Mesothelial cell of epicardium (in vitro differentiated cells): ENCODE results near the gene TBC1D17. TPM values are rescaled to one million over a fixed set of nuclear protein-coding genes. Genes with fewer than 3 reads are reported as not detected.

ENCODE experiments used
- DNase-seq, 2 experiments: peaks; one replicate each; pipeline ENCODE4 v3.0.0; 2021; ENCODE audit warnings: low spot score in 2 of 2; ENCODE audit not compliant: unreplicated experiment in 2 of 2
- H3K27ac Mint-ChIP-seq: 2 replicates; pipeline ENCODE4 v1.8.0; 2021; ENCODE audit warnings: mixed read lengths
- H3K27me3 Mint-ChIP-seq: 2 replicates; pipeline ENCODE4 v1.8.0; 2021; ENCODE audit warnings: low read depth, mixed read lengths
- H3K36me3 Mint-ChIP-seq: 2 replicates; pipeline ENCODE4 v1.8.0; 2021; ENCODE audit warnings: mixed read lengths
- H3K4me1 Mint-ChIP-seq: 2 replicates; pipeline ENCODE4 v1.8.0; 2021; ENCODE audit warnings: mixed read lengths
- H3K4me3 Mint-ChIP-seq: 2 replicates; pipeline ENCODE4 v1.8.0; 2021; ENCODE audit warnings: mild to moderate bottlenecking, moderate library complexity, mixed read lengths
- H3K9me3 Mint-ChIP-seq: 2 replicates; pipeline ENCODE4 v1.8.0; 2021; ENCODE audit warnings: mixed read lengths
- total RNA-seq: library from RNA; stranded (reverse); gene quantifications from 3 replicates; pipeline ENCODE4 v1.2.1, GENCODE V29; 2021
- TF ChIP-seq, protein P1 (sequence below): fragments of 200-600 bp; sonication (generic); IDR thresholded peaks from one replicate; pipeline ENCODE4 v1.5.0; 2021; ENCODE audit warnings: antibody characterized with exemption; ENCODE audit not compliant: unreplicated experiment

The TBC1D17 gene
- total RNA-seq, 1 donor from 2014 or later: 49.7 TPM

- TF ChIP-seq, protein P1, sequence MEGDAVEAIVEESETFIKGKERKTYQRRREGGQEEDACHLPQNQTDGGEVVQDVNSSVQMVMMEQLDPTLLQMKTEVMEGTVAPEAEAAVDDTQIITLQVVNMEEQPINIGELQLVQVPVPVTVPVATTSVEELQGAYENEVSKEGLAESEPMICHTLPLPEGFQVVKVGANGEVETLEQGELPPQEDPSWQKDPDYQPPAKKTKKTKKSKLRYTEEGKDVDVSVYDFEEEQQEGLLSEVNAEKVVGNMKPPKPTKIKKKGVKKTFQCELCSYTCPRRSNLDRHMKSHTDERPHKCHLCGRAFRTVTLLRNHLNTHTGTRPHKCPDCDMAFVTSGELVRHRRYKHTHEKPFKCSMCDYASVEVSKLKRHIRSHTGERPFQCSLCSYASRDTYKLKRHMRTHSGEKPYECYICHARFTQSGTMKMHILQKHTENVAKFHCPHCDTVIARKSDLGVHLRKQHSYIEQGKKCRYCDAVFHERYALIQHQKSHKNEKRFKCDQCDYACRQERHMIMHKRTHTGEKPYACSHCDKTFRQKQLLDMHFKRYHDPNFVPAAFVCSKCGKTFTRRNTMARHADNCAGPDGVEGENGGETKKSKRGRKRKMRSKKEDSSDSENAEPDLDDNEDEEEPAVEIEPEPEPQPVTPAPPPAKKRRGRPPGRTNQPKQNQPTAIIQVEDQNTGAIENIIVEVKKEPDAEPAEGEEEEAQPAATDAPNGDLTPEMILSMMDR: no peak
- no peak overlapping the region for H3K4me3 Mint-ChIP-seq
- peaks cover 14% of the 10 kb centered on the region for H3K4me1 Mint-ChIP-seq
- no peak for DNase-seq
- H3K27ac Mint-ChIP-seq: no peak overlapping the region
- H3K9me3 Mint-ChIP-seq: no peaks in the 10 kb centered on the region
- no peaks in the 10 kb centered on the region for H3K27me3 Mint-ChIP-seq
- peaks cover 43% of the 10 kb centered on the region for H3K36me3 Mint-ChIP-seq
Observed at GRCh38 chr19:49881672-49882394, 4.3 kb downstream of the TBC1D17 start.

- Mint-ChIP-seq H3K4me3 (no peak overlapping the region), H3K4me1 (peaks cover 14% of the 10 kb centered on the region), H3K27ac (no peak overlapping the region), H3K9me3 (no peaks in the 10 kb centered on the region), H3K36me3 (peaks cover 43% of the 10 kb centered on the region), H3K27me3 (no peaks in the 10 kb centered on the region)
- TF ChIP-seq, protein P1: no peak
- no peak for DNase-seq
Observed at GRCh38 chr19:49882643-49883042, 5.1 kb downstream of the TBC1D17 start.

DNA sequence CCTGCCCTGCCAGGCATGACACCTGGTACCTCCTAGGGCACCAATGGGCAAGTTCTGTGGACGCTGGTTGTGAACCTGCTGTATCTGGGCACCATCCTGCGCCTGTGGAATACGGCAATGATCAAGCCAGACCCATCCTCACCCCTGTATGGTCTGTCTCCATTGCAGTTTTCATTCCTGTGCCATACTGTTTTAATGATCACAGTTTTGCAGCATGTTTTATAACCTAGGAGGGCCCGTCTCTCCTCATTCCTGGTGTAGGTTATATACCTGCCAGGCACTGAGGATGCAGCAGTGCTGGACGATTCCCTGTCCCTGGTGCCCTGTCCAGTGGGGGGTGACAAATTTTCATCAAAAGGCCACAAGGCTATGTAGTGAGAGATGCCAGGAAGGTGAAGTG lies 5.6 kb downstream of the TBC1D17 start:
- Mint-ChIP-seq H3K4me3 (no peak overlapping the region), H3K36me3 (peaks cover 43% of the 10 kb centered on the region), H3K27me3 (no peaks in the 10 kb centered on the region), H3K27ac (no peak overlapping the region), H3K9me3 (no peaks in the 10 kb centered on the region), H3K4me1 (peaks cover 12% of the 10 kb centered on the region)
- TF ChIP-seq, protein P1: no peak
- DNase-seq: no peak

DNA sequence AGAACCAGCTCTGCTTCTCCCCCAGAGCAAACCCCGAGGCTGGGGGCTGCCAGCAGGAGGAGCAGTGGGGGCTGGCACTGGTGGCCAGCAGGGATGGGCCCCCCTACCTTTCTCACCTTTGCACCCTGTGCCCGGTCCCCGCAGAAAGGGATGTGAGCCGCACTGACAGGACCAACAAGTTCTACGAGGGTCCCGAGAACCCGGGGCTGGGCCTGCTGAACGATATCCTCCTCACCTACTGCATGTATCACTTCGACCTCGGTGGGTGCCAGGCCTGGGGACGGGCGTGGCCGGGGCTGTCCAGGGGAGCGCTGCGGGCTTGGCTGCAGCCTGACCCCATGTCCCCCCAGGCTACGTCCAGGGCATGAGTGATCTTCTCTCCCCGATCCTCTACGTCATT lies 6.6 kb downstream of the TBC1D17 start:
- Mint-ChIP-seq H3K4me3 (no peak overlapping the region), H3K27ac (no peak overlapping the region), H3K4me1 (peaks cover 2% of the 10 kb centered on the region), H3K36me3 (peaks cover 46% of the 10 kb centered on the region), H3K27me3 (no peaks in the 10 kb centered on the region), H3K9me3 (no peaks in the 10 kb centered on the region)
- DNase-seq: no peak
- TF ChIP-seq, protein P1: no peak

DNA sequence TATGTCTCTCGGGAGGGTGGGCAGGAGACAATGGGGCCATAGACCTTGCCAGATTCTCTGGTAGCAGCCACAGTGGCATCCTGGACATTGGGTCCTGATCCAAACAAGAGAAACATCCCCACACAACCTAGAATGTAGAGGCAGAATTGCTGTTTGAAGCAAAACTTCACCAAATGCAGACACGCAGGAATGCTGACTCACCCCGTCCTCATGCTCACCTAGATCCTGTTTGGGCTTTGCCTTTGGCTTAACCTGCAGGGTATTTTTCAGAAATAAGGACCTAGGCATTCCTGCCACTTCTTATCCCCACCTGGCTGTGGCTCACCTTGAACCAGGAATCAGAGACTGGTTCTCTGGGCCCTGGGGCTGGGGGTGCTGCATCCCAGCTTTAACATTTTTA lies 7.3 kb downstream of the TBC1D17 start:
- Mint-ChIP-seq H3K4me3 (no peak overlapping the region), H3K9me3 (no peaks in the 10 kb centered on the region), H3K36me3 (peaks cover 44% of the 10 kb centered on the region), H3K27me3 (peaks cover 2% of the 10 kb centered on the region), H3K27ac (no peak overlapping the region), H3K4me1 (no peaks in the 10 kb centered on the region)
- TF ChIP-seq, protein P1: no peak
- no peak for DNase-seq
